H1 (cell line): ENCODE results near the gene AP1S3. TPM values are rescaled to one million over a fixed set of nuclear protein-coding genes. Genes with fewer than 3 reads are reported as not detected.

Experiments used
- BCL11A ChIP-seq, 2 experiments: IDR thresholded peaks; one replicate each; pipeline ENCODE4 v1.6.1; 2011; ENCODE audit warnings: low read depth in 2 of 2, low read length in 2 of 2, mild to moderate bottlenecking in 2 of 2
- CHD2 ChIP-seq: IDR thresholded peaks from 2 replicates; pipeline ENCODE4 v1.6.1; 2012; ENCODE audit warnings: low read length, improper control_type of control experiment
- EZH2 ChIP-seq: fragments of 200-600 bp; sonication (generic); IDR thresholded peaks from 2 replicates; pipeline ENCODE4 v1.7.1; 2012; ENCODE audit warnings: low read depth, mild to moderate bottlenecking, moderate library complexity, low read length, inconsistent platforms; ENCODE audit not compliant: severe bottlenecking
- MAFK ChIP-seq: IDR thresholded peaks from 2 replicates; pipeline ENCODE4 v1.6.1; 2012; ENCODE audit warnings: low read depth, mild to moderate bottlenecking, improper control_type of control experiment, low read length
- RNF2 ChIP-seq: fragments of 200-900, 300-1000 bp; sonication (generic); IDR thresholded peaks from 2 replicates; pipeline ENCODE4 v1.7.1; 2016; ENCODE audit warnings: borderline replicate concordance, low read depth, mild to moderate bottlenecking, antibody characterized with exemption, low read length; ENCODE audit not compliant: poor library complexity, severe bottlenecking; ENCODE audit errors: missing control alignments
- SP1 ChIP-seq: IDR thresholded peaks from 2 replicates; pipeline ENCODE4 v1.6.1; 2011; ENCODE audit warnings: low read depth, low read length
- polyA plus RNA-seq, 7 experiments: library from polyadenylated mRNA; depleted of rRNA in 3 of 7; stranded (reverse) in 5 of 7; unstranded in 2 of 7; fragments of >200 nt in 5 of 7; fragments of 200-250 nt in 2 of 7; gene quantifications; 1 replicate in 5 of 7; 2 replicates in 1 of 7; 4 replicates in 1 of 7; pipeline versions ENCODE4 v1.2.1 to v1.2.3, GENCODE V29; 2011 to 2013; ENCODE audit warnings: missing spikeins in 2 of 7, mixed read lengths in 2 of 7
- total RNA-seq: library from RNA; stranded (reverse); fragmentation: NEBNext Ultra II Directional; extraction: Animal tissue kit (Norgen Biotek cat#: 25700); gene quantifications from 2 replicates; pipeline ENCODE4 v1.2.1, GENCODE V29; 2021

Gene AP1S3
- total and polyA plus RNA-seq, 2 of the 8 experiments (the other 6 are each of a cell fraction or from before 2014, with no cell fraction given) = 3.9 to 20.2 TPM

DNA sequence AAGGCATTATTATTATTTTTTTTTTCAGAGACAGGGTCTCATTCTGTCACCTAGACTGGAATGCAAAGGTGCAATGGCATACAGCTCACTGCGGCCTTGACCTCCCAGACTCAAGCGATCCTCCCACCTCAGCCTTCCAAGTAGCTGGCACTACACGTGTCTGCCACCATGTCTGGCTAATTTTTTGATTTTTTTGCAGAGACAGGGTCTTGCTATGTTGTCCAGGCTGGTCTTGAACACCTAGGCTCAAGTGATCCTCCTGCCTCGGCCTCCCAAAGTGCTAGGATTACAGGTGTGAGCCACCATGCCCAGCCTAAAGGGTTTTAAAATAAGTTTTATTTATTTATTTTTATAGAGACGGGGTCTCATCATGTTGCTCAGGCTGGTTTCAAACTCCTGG is 45.3 kb upstream of the AP1S3 start (continued):
- TF ChIP-seq MAFK (no peak), RNF2 (no peak), BCL11A (IDR thresholded peaks at IDR 0.05; ENCODE audit: low read depth in 2 of 2, low read length in 2 of 2) (no peak), SP1 (no peak), EZH2 (no peak), CHD2 (no peak)
- TF ChIP-seq, all 59 proteins: peak for 0
